CD14-positive monocyte (primary cell): ENCODE data around the gene PRLH. TPM values are rescaled to one million over a fixed set of nuclear protein-coding genes. Genes with fewer than 3 reads are reported as not detected.

Source experiments
- DNase-seq, 3 donors: peaks; one replicate each; pipeline ENCODE4 v3.0.0-alpha.2; 2011 to 2022
- H2AFZ ChIP-seq: 2 replicates; pipeline ENCODE4 v1.6.0; 2012; ENCODE audit warnings: mild to moderate bottlenecking, low read depth, low read length, inconsistent platforms; ENCODE audit not compliant: insufficient read depth, poor library complexity, severe bottlenecking
- H3K27ac ChIP-seq, 2 donors: 1 replicate in 1 of 2; 2 replicates in 1 of 2; pipeline ENCODE4 v1.5.1; 2012 to 2013; ENCODE audit warnings: low read length in 2 of 2, control low read depth in 1 of 2, inconsistent platforms in 1 of 2, low read depth in 1 of 2, mild to moderate bottlenecking in 1 of 2
- H3K27me3 ChIP-seq, 2 donors: one replicate each; pipeline versions ENCODE4 v1.6.0 to v1.6.1; 2011 to 2013; ENCODE audit warnings: low read length in 2 of 2; ENCODE audit not compliant: control insufficient read depth in 2 of 2, insufficient read depth in 2 of 2
- H3K36me3 ChIP-seq, 2 donors: replicated peaks in 1 of 2; 1 replicate in 1 of 2; 2 replicates in 1 of 2; pipeline versions ENCODE4 v1.5.1 to v1.6.1; 2012 to 2013; ENCODE audit warnings: low read length in 2 of 2, control low read depth in 1 of 2, inconsistent platforms in 1 of 2, mild to moderate bottlenecking in 1 of 2; ENCODE audit not compliant: insufficient read depth in 2 of 2, control insufficient read depth in 1 of 2
- H3K4me1 ChIP-seq, 2 donors: 1 replicate in 1 of 2; 2 replicates in 1 of 2; pipeline versions ENCODE4 v1.5.1 to v1.6.1; 2012 to 2013; ENCODE audit warnings: low read length in 2 of 2, control low read depth in 1 of 2, inconsistent platforms in 1 of 2, mild to moderate bottlenecking in 1 of 2, moderate library complexity in 1 of 2; ENCODE audit not compliant: insufficient read depth in 2 of 2, control insufficient read depth in 1 of 2
- H3K4me2 ChIP-seq: replicated peaks from 2 replicates; pipeline ENCODE3; 2012; ENCODE audit warnings: low read length, moderate library complexity, mild to moderate bottlenecking; ENCODE audit not compliant: poor library complexity, severe bottlenecking; ENCODE audit errors: extremely low read depth
- H3K4me3 ChIP-seq, 3 experiments: fragments of 200-600 bp in 1 of 3; sonication (generic) in 1 of 3; replicated peaks in 1 of 3; 1 replicate in 2 of 3; 2 replicates in 1 of 3; pipeline ENCODE4 v1.5.1; 2011 to 2013; ENCODE audit warnings: low read length in 3 of 3, mild to moderate bottlenecking in 3 of 3, control low read depth in 2 of 3, low read depth in 2 of 3, inconsistent platforms in 1 of 3, moderate library complexity in 1 of 3
- H3K79me2 ChIP-seq: 2 replicates; pipeline ENCODE4 v1.6.0; 2012; ENCODE audit warnings: mild to moderate bottlenecking, control low read depth, inconsistent platforms, low read length, moderate library complexity; ENCODE audit not compliant: insufficient read depth
- H3K9ac ChIP-seq: 2 replicates; pipeline ENCODE4 v1.6.0; 2017; ENCODE audit warnings: low read length, mild to moderate bottlenecking; ENCODE audit not compliant: insufficient read depth, poor library complexity, severe bottlenecking
- H3K9me3 ChIP-seq, 2 donors: replicated peaks in 1 of 2; 1 replicate in 1 of 2; 2 replicates in 1 of 2; pipeline versions ENCODE4 v1.5.1 to v1.6.1; 2012 to 2013; ENCODE audit warnings: low read length in 2 of 2, control low read depth in 1 of 2; ENCODE audit not compliant: control insufficient read depth in 1 of 2, insufficient read depth in 1 of 2
- H4K20me1 ChIP-seq: 2 replicates; pipeline ENCODE4 v1.6.0; 2012; ENCODE audit warnings: mild to moderate bottlenecking, low read length, control low read depth, moderate library complexity; ENCODE audit not compliant: insufficient read depth
- H3K27ac Mint-ChIP-seq, 7 donors: one replicate each; pipeline ENCODE4 v1.8.0; 2020; ENCODE audit warnings: mild to moderate bottlenecking in 7 of 7, mixed read lengths in 7 of 7, moderate library complexity in 6 of 7, inconsistent platforms in 2 of 7
- H3K27me3 Mint-ChIP-seq, 3 donors: one replicate each; pipeline ENCODE4 v1.8.0; 2021 to 2022; ENCODE audit warnings: low read depth in 3 of 3, mild to moderate bottlenecking in 3 of 3, mixed read lengths in 3 of 3, moderate library complexity in 3 of 3, inconsistent platforms in 1 of 3
- H3K36me3 Mint-ChIP-seq, 2 donors: one replicate each; pipeline ENCODE4 v1.8.0; 2020; ENCODE audit warnings: mixed read lengths in 2 of 2, inconsistent platforms in 1 of 2, mild to moderate bottlenecking in 1 of 2
- H3K4me1 Mint-ChIP-seq: one replicate; pipeline ENCODE4 v1.8.0; 2020; ENCODE audit warnings: mild to moderate bottlenecking, mixed read lengths
- H3K4me3 Mint-ChIP-seq, 2 donors: one replicate each; pipeline ENCODE4 v1.8.0; 2020; ENCODE audit warnings: mild to moderate bottlenecking in 2 of 2, mixed read lengths in 2 of 2, moderate library complexity in 1 of 2
- H3K9me3 Mint-ChIP-seq, 7 donors: one replicate each; pipeline ENCODE4 v1.8.0; 2020 to 2022; ENCODE audit warnings: mixed read lengths in 7 of 7, mild to moderate bottlenecking in 6 of 7, moderate library complexity in 6 of 7, inconsistent platforms in 2 of 7
- CTCF ChIP-seq: fragments of 200-600 bp; IDR thresholded peaks from one replicate; pipeline ENCODE4 v1.8.0; 2022; ENCODE audit warnings: antibody characterized with exemption, mild to moderate bottlenecking
- WGBS: methylation state at CpG from one replicate; pipeline ENCODE4 v1.1.5; 2013; ENCODE audit warnings: missing lambda C conversion rate; ENCODE audit not compliant: insufficient coverage; 5-methylcytosine and 5-hydroxymethylcytosine counted together
- intact Hi-C, 2 donors: fragments of 100-400 bp; cut with micrococcal nuclease; formaldehyde crosslinking; loops; one replicate each; pipeline versions ENCODE4 v1.15.0 to v1.15.1; 2023
- polyA plus RNA-seq, 3 donors: library from polyadenylated mRNA; depleted of rRNA in 1 of 3; unstranded in 2 of 3; stranded (reverse) in 1 of 3; fragments of 300-500 nt in 2 of 3; fragments of >200 nt in 1 of 3; fragmentation: Illumina TruSeq in 2 of 3; gene quantifications; 1 replicate in 2 of 3; 2 replicates in 1 of 3; pipeline ENCODE4 v1.2.3, GENCODE V29; 2012 to 2021

PRLH gene
- polyA plus RNA-seq, 3 donors = not detected

GRCh38 chr2:237576974-237577373 is 10.6 kb downstream of the PRLH start:
- Histone ChIP-seq H3K27me3 (no peaks in the 10 kb centered on the region), H3K4me3 (no peak overlapping the region), H3K4me1 (no peaks in the 10 kb centered on the region), H3K36me3 (no peaks in the 10 kb centered on the region), H3K79me2 (no peaks in the 10 kb centered on the region), H4K20me1 (no peaks in the 10 kb centered on the region), H3K4me2 (no peak overlapping the region), H3K9ac (no peak overlapping the region), H3K27ac (no peak overlapping the region), H2AFZ (no peak overlapping the region), H3K9me3 (no peaks in the 10 kb centered on the region)
- Mint-ChIP-seq H3K27ac (no peak overlapping the region), H3K4me3 (no peak overlapping the region), H3K4me1 (peaks cover 2% of the 10 kb centered on the region), H3K36me3 (no peaks in the 10 kb centered on the region), H3K9me3 (no peaks in the 10 kb centered on the region), H3K27me3 (peaks cover 1 to 7% (median 3%) of the 10 kb centered on the region in 3 donors)
- WGBS = 95% methylated on average over 6 of the region's 9 CpGs
- no peak for TF ChIP-seq CTCF
- no peak for DNase-seq
- intact Hi-C loops = no loop called here

GRCh38 chr2:237577458-237577857 is 11.1 kb downstream of the PRLH start:
- Histone ChIP-seq H3K27me3 (no peaks in the 10 kb centered on the region), H3K4me1 (no peaks in the 10 kb centered on the region), H2AFZ (no peak overlapping the region), H3K9ac (no peak overlapping the region), H3K36me3 (no peaks in the 10 kb centered on the region), H4K20me1 (no peaks in the 10 kb centered on the region), H3K9me3 (no peaks in the 10 kb centered on the region), H3K4me3 (no peak overlapping the region), H3K27ac (no peak overlapping the region), H3K4me2 (no peak overlapping the region), H3K79me2 (no peaks in the 10 kb centered on the region)
- H3K27ac Mint-ChIP-seq = no peak overlapping the region
- H3K4me1 Mint-ChIP-seq = no peaks in the 10 kb centered on the region
- H3K27me3 Mint-ChIP-seq = peaks cover 0 to 6% (median 3%) of the 10 kb centered on the region in 3 donors
- DNase-seq = no peak
- TF ChIP-seq CTCF = no peak
- no peaks in the 10 kb centered on the region for H3K9me3 Mint-ChIP-seq
- H3K36me3 Mint-ChIP-seq = no peaks in the 10 kb centered on the region
- 96% methylated on average over 8 of the region's 10 CpGs for WGBS
- H3K4me3 Mint-ChIP-seq = no peak overlapping the region
- intact Hi-C loops = no loop called here
